GM06990 (cell line): ENCODE measurements around the gene ZNF610.
"Not testable (repeated sequence)": the region's sequence is repeated elsewhere in the genome, so short reads cannot be mapped to it uniquely, and the experiment has no call there.

Experiments used
- DNase-seq: peaks from one replicate; pipeline ENCODE4 v3.0.0-alpha.2; 2011; ENCODE audit not compliant: insufficient read length; ENCODE audit errors: extremely low read depth
- H3K27me3 ChIP-seq: replicated peaks from 2 replicates; pipeline ENCODE4 v1.6.0; 2011; ENCODE audit warnings: low read length; ENCODE audit not compliant: control insufficient read depth, insufficient read depth
- H3K36me3 ChIP-seq: 2 replicates; pipeline ENCODE4 v1.5.1; 2011; ENCODE audit warnings: low read length; ENCODE audit not compliant: control insufficient read depth, insufficient read depth
- H3K4me3 ChIP-seq: replicated peaks from 2 replicates; pipeline ENCODE4 v1.5.1; 2011; ENCODE audit warnings: low read depth, mild to moderate bottlenecking, control low read depth, low read length
- CTCF ChIP-seq: IDR thresholded peaks from 2 replicates; pipeline ENCODE4 v1.5.1; 2011; ENCODE audit warnings: low read length, control low read depth, mild to moderate bottlenecking, inconsistent platforms; ENCODE audit not compliant: insufficient read depth, poor library complexity, severe bottlenecking

The ZNF610 gene

GRCh38 chr19:52297601-52298364 lies 38.3 kb upstream of the ZNF610 start:
- peak overlapping the region; percentile 93 for H3K4me3 ChIP-seq
- peaks cover 11% of the 10 kb centered on the region for H3K36me3 ChIP-seq
- no peak for DNase-seq
- no peaks in the 10 kb centered on the region for H3K27me3 ChIP-seq
- TF ChIP-seq CTCF, result no peak

GRCh38 chr19:52307275-52307674 lies 28.8 kb upstream of the ZNF610 start:
- no peak overlapping the region for H3K4me3 ChIP-seq
- H3K36me3 ChIP-seq, result peaks cover 10% of the 10 kb centered on the region
- peak; percentile 20 for DNase-seq
- TF ChIP-seq CTCF, result no peak
- no peaks in the 10 kb centered on the region for H3K27me3 ChIP-seq

- no peak overlapping the region for H3K4me3 ChIP-seq
- peaks cover 10% of the 10 kb centered on the region for H3K36me3 ChIP-seq
- no peaks in the 10 kb centered on the region for H3K27me3 ChIP-seq
- no peak for TF ChIP-seq CTCF
- no peak for DNase-seq
These were observed 13.6 kb upstream of the ZNF610 start for GRCh38 chr19:52322429-52322828.

- H3K36me3 ChIP-seq, result no peaks in the 10 kb centered on the region
- H3K4me3 ChIP-seq, result no peak overlapping the region
- no peak for TF ChIP-seq CTCF
- DNase-seq, result no peak
- H3K27me3 ChIP-seq, result no peaks in the 10 kb centered on the region
These were observed 4.3 kb upstream of the ZNF610 start for GRCh38 chr19:52331757-52332156.

GRCh38 chr19:52335768-52336116 lies 301 bp upstream of the ZNF610 start:
- Histone ChIP-seq H3K27me3 (no peaks in the 10 kb centered on the region), H3K36me3 (no peaks in the 10 kb centered on the region), H3K4me3 (peak overlapping the region; percentile 79)
- DNase-seq, result no peak
- TF ChIP-seq CTCF, result no peak

GRCh38 chr19:52336791-52337381 lies 843 bp downstream of the ZNF610 start:
- no peak for TF ChIP-seq CTCF
- no peak for DNase-seq
- Histone ChIP-seq H3K4me3 (peak overlapping the region; percentile 79), H3K36me3 (no peaks in the 10 kb centered on the region), H3K27me3 (no peaks in the 10 kb centered on the region)

- DNase-seq, H3K27me3 ChIP-seq, H3K36me3 ChIP-seq, H3K4me3 ChIP-seq: not testable (repeated sequence)
These were observed 3.0 kb downstream of the ZNF610 start for GRCh38 chr19:52339022-52339421.
